H1 (cell line): ENCODE results near the gene PAX5. TPM values are rescaled to one million over a fixed set of nuclear protein-coding genes. Genes with fewer than 3 reads are reported as not detected.

Experiments
- CTCF ChIA-PET: fragments of 300-600 bp; sonication (Branson Sonifier 250); formaldehyde crosslinking; loops from one replicate; lab custom pipeline; 2021; ENCODE audit not compliant: partially characterized antibody; lab: Charles Lee
- POLR2A ChIA-PET: fragments of 300-600 bp; sonication (Branson Sonifier 250); formaldehyde crosslinking; loops from one replicate; lab custom pipeline; 2021; ENCODE audit warnings: inconsistent platforms; ENCODE audit not compliant: partially characterized antibody; lab: Charles Lee
- DNase-seq, 2 experiments: peaks; one replicate each; pipeline versions ENCODE4 v3.0.0 to v3.0.0-alpha.2; 2010 to 2022; ENCODE audit warnings: low spot score in 2 of 2, low read depth in 1 of 2, mixed read lengths in 1 of 2
- FAIRE-seq: peaks from 2 replicates; lab custom pipeline; 2011; peaks lifted over from hg19 to GRCh38; lab: Jason Lieb, UNC
- H2AFZ ChIP-seq: 2 replicates; pipeline ENCODE4 v1.8.1; 2012; ENCODE audit warnings: low read length, inconsistent platforms
- H2AK5ac ChIP-seq: 2 replicates; pipeline ENCODE4 v1.6.1; 2013; ENCODE audit warnings: low read depth, low read length
- H2BK120ac ChIP-seq: replicated peaks from 2 replicates; pipeline ENCODE3; 2013; ENCODE audit warnings: low read depth, low read length, inconsistent platforms
- H2BK12ac ChIP-seq: 2 replicates; pipeline ENCODE4 v1.6.1; 2013; ENCODE audit warnings: low read depth, low read length
- H2BK15ac ChIP-seq: 2 replicates; pipeline ENCODE4 v1.6.1; 2013; ENCODE audit warnings: low read length
- H2BK20ac ChIP-seq: 2 replicates; pipeline ENCODE4 v1.6.1; 2013; ENCODE audit warnings: low read length
- H2BK5ac ChIP-seq: 2 replicates; pipeline ENCODE4 v1.6.1; 2013; ENCODE audit warnings: low read depth, low read length
- H3K14ac ChIP-seq: 2 replicates; pipeline ENCODE4 v1.6.1; 2013; ENCODE audit warnings: inconsistent platforms; ENCODE audit not compliant: insufficient read length
- H3K18ac ChIP-seq: 2 replicates; pipeline ENCODE4 v1.6.1; 2013; ENCODE audit warnings: low read length; ENCODE audit errors: extremely low read depth
- H3K23ac ChIP-seq: 2 replicates; pipeline ENCODE4 v1.6.1; 2013; ENCODE audit warnings: inconsistent platforms; ENCODE audit not compliant: insufficient read length
- H3K23me2 ChIP-seq: 2 replicates; pipeline ENCODE4 v1.6.1; 2013; ENCODE audit warnings: low read depth, low read length
- H3K27ac ChIP-seq: 2 replicates; pipeline ENCODE4 v1.6.1; 2011; ENCODE audit warnings: low read depth, low read length, inconsistent platforms
- H3K27me3 ChIP-seq, 4 experiments: replicated peaks in 1 of 4; 1 replicate in 1 of 4; 2 replicates in 3 of 4; pipeline versions ENCODE4 v1.6.1 to v1.8.1; 2011 to 2013; ENCODE audit warnings: low read length in 3 of 4, mild to moderate bottlenecking in 3 of 4, inconsistent platforms in 2 of 4, mixed read lengths in 2 of 4, moderate library complexity in 1 of 4; ENCODE audit not compliant: control insufficient read depth in 3 of 4, insufficient read depth in 3 of 4; ENCODE audit errors: extremely low read depth in 1 of 4
- H3K36me3 ChIP-seq, 4 experiments: 2 replicates each; pipeline versions ENCODE4 v1.6.1 to v1.8.1; 2011 to 2013; ENCODE audit warnings: mild to moderate bottlenecking in 4 of 4, low read length in 3 of 4, moderate library complexity in 2 of 4, control low read depth in 1 of 4, inconsistent platforms in 1 of 4; ENCODE audit not compliant: insufficient read depth in 4 of 4, control insufficient read depth in 2 of 4
- H3K4ac ChIP-seq: replicated peaks from 2 replicates; pipeline ENCODE3; 2013; ENCODE audit warnings: low read length, low read depth, mixed read lengths, inconsistent platforms; ENCODE audit not compliant: insufficient read length
- H3K4me1 ChIP-seq, 4 experiments: replicated peaks in 1 of 4; 1 replicate in 1 of 4; 2 replicates in 3 of 4; pipeline versions ENCODE4 v1.6.1 to v1.8.1; 2011 to 2013; ENCODE audit warnings: low read length in 3 of 4, inconsistent platforms in 2 of 4, mixed read lengths in 1 of 4; ENCODE audit not compliant: insufficient read depth in 4 of 4, control insufficient read depth in 3 of 4
- H3K4me2 ChIP-seq, 2 experiments: 2 replicates each; pipeline versions ENCODE4 v1.6.1 to v1.8.1; 2011 to 2013; ENCODE audit warnings: low read depth in 2 of 2, low read length in 2 of 2, control low read depth in 1 of 2, inconsistent platforms in 1 of 2, mild to moderate bottlenecking in 1 of 2; ENCODE audit not compliant: insufficient read depth in 1 of 2
- H3K4me3 ChIP-seq, 4 experiments: fragments of 200-600, 300-600 bp in 1 of 4; sonication (generic), shearing (Covaris generic), sonication (Bioruptor Twin) in 1 of 4; 2 replicates each; pipeline versions ENCODE4 v1.5.1 to v1.8.1; 2011 to 2016; ENCODE audit warnings: low read length in 4 of 4, low read depth in 3 of 4, control low read depth in 2 of 4, inconsistent platforms in 2 of 4, mild to moderate bottlenecking in 2 of 4, mixed read lengths in 1 of 4, moderate library complexity in 1 of 4; ENCODE audit not compliant: insufficient read depth in 2 of 4; ENCODE audit errors: extremely low read depth in 1 of 4
- H3K56ac ChIP-seq: replicated peaks from 2 replicates; pipeline ENCODE3; 2013; ENCODE audit warnings: low read depth, mild to moderate bottlenecking, mixed read lengths, low read length, inconsistent platforms; ENCODE audit not compliant: insufficient read length
- H3K79me1 ChIP-seq: 2 replicates; pipeline ENCODE4 v1.6.1; 2013; ENCODE audit warnings: low read depth, low read length, control low read depth
- H3K79me2 ChIP-seq, 2 experiments: 2 replicates each; pipeline versions ENCODE4 v1.6.1 to v1.8.1; 2012 to 2013; ENCODE audit warnings: low read length in 2 of 2, mild to moderate bottlenecking in 2 of 2, inconsistent platforms in 1 of 2; ENCODE audit not compliant: insufficient read depth in 2 of 2, control insufficient read depth in 1 of 2
- H3K9ac ChIP-seq, 4 experiments: replicated peaks in 1 of 4; 1 replicate in 1 of 4; 2 replicates in 3 of 4; pipeline versions ENCODE4 v1.6.1 to v1.8.1; 2011 to 2013; ENCODE audit warnings: low read depth in 3 of 4, low read length in 3 of 4, control low read depth in 2 of 4, mild to moderate bottlenecking in 2 of 4, moderate library complexity in 2 of 4, inconsistent platforms in 1 of 4; ENCODE audit errors: extremely low read depth in 1 of 4
- H3K9me3 ChIP-seq, 2 experiments: 2 replicates each; pipeline versions ENCODE4 v1.6.1 to v1.8.1; 2012 to 2013; ENCODE audit warnings: mild to moderate bottlenecking in 2 of 2, moderate library complexity in 2 of 2, control low read depth in 1 of 2, inconsistent platforms in 1 of 2, low read depth in 1 of 2, low read length in 1 of 2, mixed read lengths in 1 of 2; ENCODE audit not compliant: insufficient read depth in 2 of 2
- H4K20me1 ChIP-seq, 2 experiments: replicated peaks in 1 of 2; 2 replicates each; pipeline versions ENCODE3 to v1.8.1; 2011 to 2013; ENCODE audit warnings: inconsistent platforms in 2 of 2, low read length in 2 of 2, mild to moderate bottlenecking in 1 of 2; ENCODE audit not compliant: insufficient read depth in 2 of 2, control insufficient read depth in 1 of 2
- H4K5ac ChIP-seq: 2 replicates; pipeline ENCODE4 v1.6.1; 2013; ENCODE audit warnings: low read length, low read depth, mixed read lengths, inconsistent platforms; ENCODE audit not compliant: insufficient read length
- H4K8ac ChIP-seq: 2 replicates; pipeline ENCODE4 v1.8.0; 2013; ENCODE audit warnings: mild to moderate bottlenecking, moderate library complexity, low read length, inconsistent platforms; ENCODE audit not compliant: insufficient read depth; ENCODE audit errors: extremely low read depth
- H4K91ac ChIP-seq: replicated peaks from 2 replicates; pipeline ENCODE3; 2013; ENCODE audit warnings: low read length, mixed read lengths, inconsistent platforms; ENCODE audit not compliant: insufficient read length
- HDAC2 ChIP-seq, 2 experiments: fragments of 300-600 bp in 1 of 2; sonication (generic) in 1 of 2; IDR thresholded peaks; 2 replicates each; pipeline ENCODE4 v1.6.1; 2011 to 2012; ENCODE audit warnings: low read depth in 2 of 2, low read length in 2 of 2, mild to moderate bottlenecking in 2 of 2, moderate library complexity in 2 of 2, borderline replicate concordance in 1 of 2, inconsistent platforms in 1 of 2
- PHF8 ChIP-seq: fragments of 200-600 bp; sonication (generic); conservative IDR thresholded peaks from 2 replicates; pipeline ENCODE4 v1.7.1; 2012; ENCODE audit warnings: low read depth, mild to moderate bottlenecking, inconsistent platforms, low read length, moderate library complexity
- WGBS, 2 experiments: shearing (Covaris generic) in 1 of 2; methylation state at CpG; one replicate each; pipeline versions ENCODE4 v1.1.6 to v1.1.7; 2013 to 2015; ENCODE audit warnings: low lambda C conversion rate in 2 of 2, mixed read lengths in 2 of 2, inconsistent platforms in 1 of 2, low coverage in 1 of 2, missing lambda C conversion rate in 1 of 2; ENCODE audit not compliant: insufficient replicate concordance in 2 of 2, insufficient coverage in 1 of 2, insufficient read length in 1 of 2; ENCODE audit errors: extremely low coverage in 1 of 2, missing lambda C conversion rate in 1 of 2; 5-methylcytosine and 5-hydroxymethylcytosine counted together
- polyA plus RNA-seq, 7 experiments: library from polyadenylated mRNA; depleted of rRNA in 3 of 7; stranded (reverse) in 5 of 7; unstranded in 2 of 7; fragments of >200 nt in 5 of 7; fragments of 200-250 nt in 2 of 7; gene quantifications; 1 replicate in 5 of 7; 2 replicates in 1 of 7; 4 replicates in 1 of 7; pipeline versions ENCODE4 v1.2.1 to v1.2.3, GENCODE V29; 2011 to 2013; ENCODE audit warnings: missing spikeins in 2 of 7, mixed read lengths in 2 of 7
- total RNA-seq: library from RNA; stranded (reverse); fragmentation: NEBNext Ultra II Directional; extraction: Animal tissue kit (Norgen Biotek cat#: 25700); gene quantifications from 2 replicates; pipeline ENCODE4 v1.2.1, GENCODE V29; 2021
- TF ChIP-seq, protein P1 (sequence below): IDR thresholded peaks from 2 replicates; pipeline ENCODE4 v1.6.1; 2012; ENCODE audit warnings: low read length, inconsistent platforms

Gene PAX5
- total and polyA plus RNA-seq, 2 of the 8 experiments (the other 6 are each of a cell fraction or from before 2014, with no cell fraction given): 0.29 to 0.43 TPM

DNA sequence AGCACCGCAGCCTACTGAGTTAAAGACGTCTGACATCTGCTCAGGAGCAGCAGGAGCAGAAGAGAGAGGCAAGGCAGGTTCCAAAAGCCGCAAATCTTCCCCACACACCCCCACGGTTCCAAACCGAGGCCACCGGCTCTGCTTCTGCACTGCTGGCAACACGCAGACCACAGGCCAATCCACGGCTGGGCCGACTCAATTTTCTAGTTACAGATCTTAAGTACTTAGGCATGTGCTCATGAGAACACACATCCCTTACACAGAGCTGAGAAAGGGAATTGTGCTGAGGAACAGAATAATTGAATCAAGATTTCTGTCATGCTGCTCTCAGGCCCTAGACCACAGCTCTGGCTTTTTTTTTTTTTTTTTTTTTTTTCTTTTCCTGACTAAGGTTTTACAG is 32.6 kb downstream of the PAX5 start:
- POLR2A ChIA-PET: no interaction called here
- WGBS, 2 experiments: 87% methylated on average over 9 of the region's 9 CpGs; no CpG with 5 or more reads in 1 of the 2 experiments
- Histone ChIP-seq H3K27me3 (peaks cover 15 to 55% (median 50%) of the 10 kb centered on the region in 4 experiments), H3K79me1 (no peaks in the 10 kb centered on the region), H2BK20ac (no peak overlapping the region), H2BK120ac (no peak overlapping the region), H3K27ac (no peak overlapping the region), H3K23me2 (peaks cover 6% of the 10 kb centered on the region; the same call in 1 of the 2 replicates), H3K4me1 (peaks cover 0 to 8% (median 1%) of the 10 kb centered on the region in 4 experiments; a peak in 3 of 7 replicates), H4K8ac (no peak overlapping the region), H3K14ac (no peak overlapping the region), H3K4me2 (no peak overlapping the region), H4K91ac (no peak overlapping the region), H3K36me3 (no peaks in the 10 kb centered on the region), H3K79me2 (no peaks in the 10 kb centered on the region), H3K4me3 (no peak overlapping the region), H2BK15ac (no peak overlapping the region), H3K9ac (no peak overlapping the region), H3K23ac (no peak overlapping the region), H2BK5ac (no peak overlapping the region), H2AFZ (no peak overlapping the region), H3K9me3 (no peaks in the 10 kb centered on the region), H3K4ac (no peak overlapping the region), H4K5ac (no peak overlapping the region), H2AK5ac (no peak overlapping the region), H4K20me1 (no peaks in the 10 kb centered on the region), H3K56ac (no peak overlapping the region), H3K18ac (no peak overlapping the region), H2BK12ac (no peak overlapping the region)
- TF ChIP-seq, protein P1, sequence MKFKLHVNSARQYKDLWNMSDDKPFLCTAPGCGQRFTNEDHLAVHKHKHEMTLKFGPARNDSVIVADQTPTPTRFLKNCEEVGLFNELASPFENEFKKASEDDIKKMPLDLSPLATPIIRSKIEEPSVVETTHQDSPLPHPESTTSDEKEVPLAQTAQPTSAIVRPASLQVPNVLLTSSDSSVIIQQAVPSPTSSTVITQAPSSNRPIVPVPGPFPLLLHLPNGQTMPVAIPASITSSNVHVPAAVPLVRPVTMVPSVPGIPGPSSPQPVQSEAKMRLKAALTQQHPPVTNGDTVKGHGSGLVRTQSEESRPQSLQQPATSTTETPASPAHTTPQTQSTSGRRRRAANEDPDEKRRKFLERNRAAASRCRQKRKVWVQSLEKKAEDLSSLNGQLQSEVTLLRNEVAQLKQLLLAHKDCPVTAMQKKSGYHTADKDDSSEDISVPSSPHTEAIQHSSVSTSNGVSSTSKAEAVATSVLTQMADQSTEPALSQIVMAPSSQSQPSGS: no peak
- TF ChIP-seq HDAC2 (IDR thresholded peaks at IDR 0.05; ENCODE audit: borderline replicate concordance in 1 of 2, low read depth in 2 of 2, low read length in 2 of 2) (no peak), PHF8 (no peak)
- DNase-seq (no peak), FAIRE-seq (no peak)
- CTCF ChIA-PET: interaction anchor here (0.6 to 1.5 kb wide), 4 partner anchors 9 to 406 kb away, joined by 3 to 5 read pairs (median 4); no protein-coding TSS in a partner anchor
